ENCODE data around the gene SCLT1.

The SCLT1 gene

GRCh38 chr4:128866691-128867090 lies 226.6 kb downstream of the SCLT1 start:
- no peak for DNase-seq

GRCh38 chr4:128866269-128866668 lies 227.1 kb downstream of the SCLT1 start:
- no peak for DNase-seq

- DNase-seq = no peak
Observed at GRCh38 chr4:128865132-128865531, 228.2 kb downstream of the SCLT1 start.

- DNase-seq = no peak
Observed at GRCh38 chr4:128863312-128864075, 229.8 kb downstream of the SCLT1 start.

- no peak for DNase-seq
Observed at GRCh38 chr4:128862608-128863311, 230.6 kb downstream of the SCLT1 start.

- DNase-seq = no peak
Observed at GRCh38 chr4:128861856-128862518, 231.4 kb downstream of the SCLT1 start.

GRCh38 chr4:128859887-128860677 lies 233.3 kb downstream of the SCLT1 start:
- DNase-seq = no peak

GRCh38 chr4:128858879-128859671 lies 234.3 kb downstream of the SCLT1 start:
- DNase-seq = no peak

- no peak for DNase-seq
Observed at GRCh38 chr4:128856246-128856645, 237.1 kb downstream of the SCLT1 start.

GRCh38 chr4:128855621-128856020 lies 237.7 kb downstream of the SCLT1 start:
- no peak for DNase-seq

- no peak for DNase-seq
Observed at GRCh38 chr4:128854433-128854832, 238.9 kb downstream of the SCLT1 start.

GRCh38 chr4:128853741-128854140 lies 239.6 kb downstream of the SCLT1 start:
- no peak for DNase-seq

GRCh38 chr4:128850252-128850651 lies 243.1 kb downstream of the SCLT1 start:
- no peak for DNase-seq

GRCh38 chr4:128848461-128848860 lies 244.9 kb downstream of the SCLT1 start:
- no peak for DNase-seq

- DNase-seq = no peak
Observed at GRCh38 chr4:128847082-128847724, 246.1 kb downstream of the SCLT1 start.

- DNase-seq = no peak
Observed at GRCh38 chr4:128846063-128846462, 247.3 kb downstream of the SCLT1 start.

GRCh38 chr4:128844931-128845330 lies 248.4 kb downstream of the SCLT1 start:
- no peak for DNase-seq

GRCh38 chr4:128841402-128841801 lies 251.9 kb downstream of the SCLT1 start:
- no peak for DNase-seq

- no peak for DNase-seq
Observed at GRCh38 chr4:128840711-128841318, 252.5 kb downstream of the SCLT1 start.

GRCh38 chr4:128837679-128838078 lies 255.7 kb downstream of the SCLT1 start:
- DNase-seq = no peak

GRCh38 chr4:128837198-128837597 lies 256.1 kb downstream of the SCLT1 start:
- no peak for DNase-seq
